ENCODE data around the gene OR6C75.
"Not testable (repeated sequence)": the region's sequence is repeated elsewhere in the genome, so short reads cannot be mapped to it uniquely, and the experiment has no call there.

The OR6C75 gene

DNA sequence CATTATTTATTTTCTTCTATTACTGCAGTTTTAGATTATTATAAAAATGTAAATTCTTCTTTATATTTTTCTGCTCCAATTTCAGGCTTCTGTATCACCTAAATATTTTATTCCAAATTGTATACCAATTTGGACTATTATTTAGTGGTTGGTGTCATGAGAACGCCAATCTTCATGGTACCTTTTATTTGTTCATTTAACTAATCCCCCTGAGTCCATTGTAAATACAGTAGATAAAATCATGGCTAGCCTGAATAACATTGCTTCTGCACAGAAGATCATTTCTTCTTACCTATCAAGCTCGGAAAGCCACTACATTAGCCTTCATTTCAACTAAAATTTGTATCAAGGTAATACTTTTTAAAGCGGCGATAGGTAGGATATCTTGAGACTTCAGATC is at the start of gene OR6C75:
Gene OR6C75 (plus strand): TSS at position 301 of the 400 bp plus-strand sequence. CDS start 2,136 bp downstream, outside the sequence.
- no peaks in the 10 kb centered on the region for H3K4me1 ChIP-seq
- no peaks in the 10 kb centered on the region for H3K36me3 ChIP-seq (ENCODE audit: control insufficient read depth, insufficient read depth, low read length)
- no peak within 1 kb of the TSS for H2AFZ ChIP-seq
- H3K79me2 ChIP-seq, result no peaks in the 10 kb centered on the region
- H3K9me3 ChIP-seq (ENCODE audit: control insufficient read depth, low read length), result no peaks in the 10 kb centered on the region
- TF ChIP-seq, protein P1, sequence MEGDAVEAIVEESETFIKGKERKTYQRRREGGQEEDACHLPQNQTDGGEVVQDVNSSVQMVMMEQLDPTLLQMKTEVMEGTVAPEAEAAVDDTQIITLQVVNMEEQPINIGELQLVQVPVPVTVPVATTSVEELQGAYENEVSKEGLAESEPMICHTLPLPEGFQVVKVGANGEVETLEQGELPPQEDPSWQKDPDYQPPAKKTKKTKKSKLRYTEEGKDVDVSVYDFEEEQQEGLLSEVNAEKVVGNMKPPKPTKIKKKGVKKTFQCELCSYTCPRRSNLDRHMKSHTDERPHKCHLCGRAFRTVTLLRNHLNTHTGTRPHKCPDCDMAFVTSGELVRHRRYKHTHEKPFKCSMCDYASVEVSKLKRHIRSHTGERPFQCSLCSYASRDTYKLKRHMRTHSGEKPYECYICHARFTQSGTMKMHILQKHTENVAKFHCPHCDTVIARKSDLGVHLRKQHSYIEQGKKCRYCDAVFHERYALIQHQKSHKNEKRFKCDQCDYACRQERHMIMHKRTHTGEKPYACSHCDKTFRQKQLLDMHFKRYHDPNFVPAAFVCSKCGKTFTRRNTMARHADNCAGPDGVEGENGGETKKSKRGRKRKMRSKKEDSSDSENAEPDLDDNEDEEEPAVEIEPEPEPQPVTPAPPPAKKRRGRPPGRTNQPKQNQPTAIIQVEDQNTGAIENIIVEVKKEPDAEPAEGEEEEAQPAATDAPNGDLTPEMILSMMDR (IDR thresholded peaks at IDR 0.05), result no peak
- H3K4me2 ChIP-seq (ENCODE audit: low read length), result no peak within 1 kb of the TSS
- no peaks in the 10 kb centered on the region for H3K27me3 ChIP-seq (ENCODE audit: control insufficient read depth, insufficient read depth, low read length)
- H3K9ac ChIP-seq, result no peak within 1 kb of the TSS
- H3K4me3 ChIP-seq (ENCODE audit: low read depth, low read length), result no peak within 1 kb of the TSS
- H3K27ac ChIP-seq, result no peak within 1 kb of the TSS

DNA sequence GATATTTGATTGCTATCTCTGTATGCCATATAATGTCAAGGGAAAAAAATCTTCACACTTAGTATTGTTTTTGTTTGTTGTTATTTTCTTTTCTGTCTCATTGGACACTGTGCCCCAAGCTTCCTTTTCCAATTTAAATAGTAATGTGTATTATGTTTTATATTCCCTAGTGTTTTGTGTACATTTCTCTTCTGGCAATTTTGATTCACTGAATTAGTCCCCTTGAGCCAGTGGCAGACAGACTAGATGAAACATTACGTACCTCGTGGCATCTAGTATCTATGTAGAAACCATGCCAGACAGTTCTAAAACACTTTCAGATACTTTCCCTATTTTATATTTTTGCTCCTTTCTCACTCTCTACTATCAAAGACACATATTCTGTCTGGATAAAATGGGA is 48.7 kb upstream of the OR6C75 start, which contains the start of gene OR6C1:
Gene OR6C1 (plus strand): TSS at position 301 of the 400 bp plus-strand sequence. CDS start 6,257 bp downstream, outside the sequence.
- Histone ChIP-seq H3K4me2 (ENCODE audit: low read length) (no peak within 1 kb of the TSS), H2AFZ (no peak within 1 kb of the TSS), H3K79me2 (no peaks in the 10 kb centered on the region), H3K9ac (no peak within 1 kb of the TSS), H3K27ac (no peak within 1 kb of the TSS), H3K36me3 (ENCODE audit: control insufficient read depth, insufficient read depth, low read length) (no peaks in the 10 kb centered on the region), H3K27me3 (ENCODE audit: control insufficient read depth, insufficient read depth, low read length) (no peaks in the 10 kb centered on the region), H3K4me3 (ENCODE audit: low read depth, low read length) (no peak within 1 kb of the TSS), H3K4me1 (no peaks in the 10 kb centered on the region), H3K9me3 (ENCODE audit: control insufficient read depth, low read length) (no peaks in the 10 kb centered on the region)
- TF ChIP-seq, protein P1 (IDR thresholded peaks at IDR 0.05), result no peak

DNA sequence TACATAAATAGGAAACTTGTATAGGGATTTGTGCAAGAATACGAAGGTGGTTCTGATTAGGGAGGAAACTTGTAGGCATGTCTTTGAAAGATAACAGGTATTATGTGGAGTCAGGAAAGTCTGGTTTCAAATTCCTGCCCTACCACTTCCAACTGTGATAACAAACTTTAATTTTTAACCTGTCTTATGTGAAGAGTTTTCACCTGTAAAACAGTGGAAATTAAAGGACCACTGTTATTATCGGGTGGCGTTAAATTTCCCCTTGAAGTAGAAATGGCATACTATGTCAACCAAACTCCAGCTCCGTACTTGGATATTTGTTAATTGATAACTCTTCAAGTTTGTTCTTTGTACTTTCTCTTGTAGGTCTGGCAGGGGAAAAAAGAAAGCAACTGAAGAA is 42.6 kb upstream of the OR6C75 start:
- Histone ChIP-seq H3K27me3 (ENCODE audit: control insufficient read depth, insufficient read depth, low read length) (no peaks in the 10 kb centered on the region), H3K4me1 (no peaks in the 10 kb centered on the region), H3K27ac (no peak overlapping the region), H3K4me3 (ENCODE audit: low read depth, low read length) (no peak overlapping the region), H2AFZ (no peak overlapping the region), H3K9ac (no peak overlapping the region), H3K9me3 (ENCODE audit: control insufficient read depth, low read length) (no peaks in the 10 kb centered on the region), H3K4me2 (ENCODE audit: low read length) (no peak overlapping the region), H3K36me3 (ENCODE audit: control insufficient read depth, insufficient read depth, low read length) (no peaks in the 10 kb centered on the region), H3K79me2 (no peaks in the 10 kb centered on the region)
- TF ChIP-seq, protein P1 (IDR thresholded peaks at IDR 0.05), result no peak

DNA sequence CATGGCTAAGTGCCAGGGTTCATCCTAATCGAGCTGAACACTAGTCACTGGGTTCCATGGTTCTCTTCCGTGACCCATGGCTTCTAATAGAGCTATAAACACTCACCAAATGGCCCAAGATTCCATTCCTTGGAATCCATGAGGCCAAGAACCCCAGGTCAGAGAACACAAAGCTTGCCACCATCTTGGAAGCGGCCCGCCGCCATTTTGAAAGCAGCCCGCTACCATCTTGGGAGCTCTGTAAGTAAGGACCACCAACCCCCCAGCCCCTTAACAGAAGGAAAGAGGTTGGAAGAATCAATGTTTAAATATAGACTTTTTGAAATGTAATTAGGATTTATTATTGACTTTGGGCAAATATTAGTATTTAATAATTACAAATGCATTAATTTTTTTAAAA is 37.0 kb upstream of the OR6C75 start:
- not testable (repeated sequence) for H3K9me3 ChIP-seq (ENCODE audit: control insufficient read depth, low read length); H3K4me2 ChIP-seq (ENCODE audit: low read length); H3K9ac ChIP-seq; H3K4me1 ChIP-seq; H3K27me3 ChIP-seq (ENCODE audit: control insufficient read depth, insufficient read depth, low read length); H2AFZ ChIP-seq; H3K27ac ChIP-seq; H3K79me2 ChIP-seq; H3K4me3 ChIP-seq (ENCODE audit: low read depth, low read length); H3K36me3 ChIP-seq (ENCODE audit: control insufficient read depth, insufficient read depth, low read length)

DNA sequence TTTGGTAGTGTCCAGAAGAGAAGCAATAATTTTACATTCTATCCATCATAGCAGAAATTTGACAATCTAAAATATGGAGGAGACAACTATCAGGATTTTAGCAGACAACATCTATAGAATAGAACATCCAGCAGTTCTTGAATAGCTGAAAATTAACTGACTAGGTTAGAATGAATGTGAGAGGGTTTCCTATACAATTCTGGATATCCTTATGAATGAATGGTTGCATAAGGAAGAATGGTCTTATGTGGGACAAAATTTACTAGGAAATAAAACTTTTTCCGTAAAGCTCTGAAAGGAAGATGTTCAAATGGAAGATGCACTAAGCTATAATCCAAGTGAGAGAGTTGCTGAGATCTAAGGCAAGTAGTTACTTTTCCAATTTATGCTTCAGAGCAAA is 32.3 kb upstream of the OR6C75 start, which contains the start of gene OR6C3:
Gene OR6C3 (plus strand): TSS at position 301 of the 400 bp plus-strand sequence. CDS start 955 bp downstream, outside the sequence.
- no peak within 1 kb of the TSS for H3K27ac ChIP-seq
- H3K4me2 ChIP-seq (ENCODE audit: low read length), result no peak within 1 kb of the TSS
- H3K79me2 ChIP-seq, result no peaks in the 10 kb centered on the region
- no peak within 1 kb of the TSS for H3K4me3 ChIP-seq (ENCODE audit: low read depth, low read length)
- no peak within 1 kb of the TSS for H3K9ac ChIP-seq
- TF ChIP-seq, protein P1 (IDR thresholded peaks at IDR 0.05), result no peak
- no peaks in the 10 kb centered on the region for H3K9me3 ChIP-seq (ENCODE audit: control insufficient read depth, low read length)
- H3K36me3 ChIP-seq (ENCODE audit: control insufficient read depth, insufficient read depth, low read length), result no peaks in the 10 kb centered on the region
- no peaks in the 10 kb centered on the region for H3K4me1 ChIP-seq
- no peak within 1 kb of the TSS for H2AFZ ChIP-seq
- H3K27me3 ChIP-seq (ENCODE audit: control insufficient read depth, insufficient read depth, low read length), result no peaks in the 10 kb centered on the region

Data from parathyroid adenoma (tissue), 2 donors.